K562 (cell line): Measurements from ENCODE around the gene AURKB. TPM values are rescaled to one million over a fixed set of nuclear protein-coding genes. Genes with fewer than 3 reads are reported as not detected.

Source experiments
- BMI1 ChIP-seq: fragments of 150-350 bp; IDR thresholded peaks from 2 replicates; pipeline ENCODE4 v1.6.1; 2014; ENCODE audit warnings: low read length
- CCAR2 ChIP-seq: fragments of 200-400 bp; formaldehyde crosslinking; IDR thresholded peaks from 2 replicates; pipeline ENCODE4 v1.6.1; 2017; ENCODE audit warnings: mild to moderate bottlenecking, low read depth, low read length
- CXXC5 ChIP-seq: fragments of 250-450 bp; sonication (Bioruptor Pico); IDR thresholded peaks from 2 replicates; pipeline ENCODE4 v1.8.0; 2022; ENCODE audit warnings: inconsistent platforms, mild to moderate bottlenecking, moderate library complexity
- ERF ChIP-seq: fragments of 450-650 bp; formaldehyde crosslinking; IDR thresholded peaks from 2 replicates; pipeline ENCODE4 v1.4.0; 2020; ENCODE audit warnings: mild to moderate bottlenecking, mixed read lengths
- EZH2 ChIP-seq: IDR thresholded peaks from 2 replicates; pipeline ENCODE4 v1.6.1; 2012; ENCODE audit warnings: low read depth, mild to moderate bottlenecking, inconsistent platforms, low read length, borderline replicate concordance
- GTF2E2 ChIP-seq: fragments of 200-800 bp; sonication (Bioruptor generic); IDR thresholded peaks from 2 replicates; pipeline ENCODE4 v1.6.1; 2016; ENCODE audit warnings: missing genetic modification characterization, missing compliant biosample characterization
- MBD2 ChIP-seq: sonication (generic); IDR thresholded peaks from 2 replicates; pipeline ENCODE4 v1.6.1; 2016; ENCODE audit warnings: low read depth, borderline replicate concordance
- NFIC ChIP-seq: fragments of 450-650 bp; IDR thresholded peaks from 2 replicates; pipeline ENCODE4 v1.6.1; 2017; ENCODE audit warnings: mild to moderate bottlenecking, inconsistent platforms
- polyA plus RNA-seq, 8 experiments: library from polyadenylated mRNA; depleted of rRNA in 4 of 8; stranded (reverse) in 5 of 8; unstranded in 3 of 8; fragments of >200 nt; fragmentation: Nextera tagmentation in 2 of 8; fragmentation: Illumina TruSeq in 1 of 8; extraction: Ambion mirVana in 2 of 8; extraction: Trizol in 1 of 8; gene quantifications; 2 replicates each; pipeline versions ENCODE4 v1.2.1 to v1.2.3, GENCODE V29; 2011 to 2014; ENCODE audit warnings: inconsistent platforms in 1 of 8, missing spikeins in 1 of 8
- total RNA-seq, 7 experiments: library from RNA; depleted of rRNA in 6 of 7; stranded (reverse); fragments of >200 nt in 6 of 7; fragmentation: Illumina TruSeq in 2 of 7; extraction: Trizol in 2 of 7; gene quantifications; 2 replicates each; pipeline versions ENCODE4 v1.2.1 to v1.2.3, GENCODE V29; 2011 to 2021; ENCODE audit warnings: low replicate concordance in 1 of 7
- TF ChIP-seq, protein P1 (sequence below): sonication (generic); formaldehyde crosslinking; IDR thresholded peaks from 2 replicates; pipeline ENCODE4 v1.8.0; 2022; ENCODE audit warnings: mild to moderate bottlenecking, missing genetic modification reagents
- TF ChIP-seq, protein P2 (sequence below), 2 experiments: fragments of 450-650 bp; IDR thresholded peaks; 2 replicates each; pipeline ENCODE4 v1.6.1; 2016; ENCODE audit warnings: mild to moderate bottlenecking in 2 of 2, borderline replicate concordance in 1 of 2, low read depth in 1 of 2, moderate library complexity in 1 of 2
- TF ChIP-seq, protein P3 (sequence below): fragments of 450-650 bp; formaldehyde crosslinking; IDR thresholded peaks from 2 replicates; pipeline ENCODE4 v1.4.0; 2022; ENCODE audit warnings: missing genetic modification characterization
- TF ChIP-seq, protein P4 (sequence below), 2 experiments: fragments of 450-650 bp; IDR thresholded peaks; 2 replicates each; pipeline ENCODE4 v1.6.1; 2016
- TF ChIP-seq, protein P5 (sequence below): fragments of 450-650 bp; formaldehyde crosslinking; conservative IDR thresholded peaks from 2 replicates; pipeline ENCODE4 v1.4.0; 2022; ENCODE audit warnings: mild to moderate bottlenecking, missing genetic modification characterization

Gene AURKB
- total and polyA plus RNA-seq, 9 of the 15 experiments (the other 6 are each of a cell fraction or from before 2014, with no cell fraction given): 27.2 to 114 (median 74.8) TPM

DNA sequence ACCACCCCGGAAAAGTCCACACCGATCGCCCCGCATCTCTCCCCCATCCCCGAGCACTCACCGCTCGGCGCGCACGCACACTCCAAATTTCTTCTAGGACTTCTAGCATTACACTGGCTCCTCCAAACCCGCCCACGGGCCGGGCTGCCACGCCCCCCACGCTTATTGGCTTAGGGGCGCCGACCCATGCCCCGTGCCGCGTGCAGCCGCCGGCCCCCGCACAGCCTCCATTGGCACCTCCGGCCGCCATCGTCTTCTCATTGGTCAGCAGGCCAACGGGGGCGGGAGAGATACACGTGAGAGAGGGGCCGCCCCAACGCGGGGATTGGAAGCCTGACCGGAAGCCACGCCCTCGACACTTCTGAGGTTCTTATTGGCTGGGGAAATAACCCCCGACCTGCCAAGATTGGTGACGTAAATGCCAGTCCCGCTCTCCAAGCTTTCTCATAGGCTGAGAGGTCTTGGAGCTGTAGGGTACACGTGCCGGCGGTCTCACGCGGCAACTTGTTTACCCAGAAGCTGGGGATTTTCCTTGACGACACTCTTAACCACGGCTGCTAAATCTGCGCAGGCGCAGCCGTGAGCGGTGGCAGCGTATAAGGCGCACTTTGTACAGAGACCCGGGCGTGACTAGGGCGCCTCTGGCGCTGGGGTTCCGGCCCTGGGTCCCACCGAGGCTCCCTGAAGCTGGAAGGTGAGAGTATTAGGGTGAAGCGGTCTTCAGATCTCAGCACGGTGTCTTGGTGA lies 54.0 kb downstream of the AURKB start (continued):
- no peak for TF ChIP-seq GTF2E2
- TF ChIP-seq, protein P1, sequence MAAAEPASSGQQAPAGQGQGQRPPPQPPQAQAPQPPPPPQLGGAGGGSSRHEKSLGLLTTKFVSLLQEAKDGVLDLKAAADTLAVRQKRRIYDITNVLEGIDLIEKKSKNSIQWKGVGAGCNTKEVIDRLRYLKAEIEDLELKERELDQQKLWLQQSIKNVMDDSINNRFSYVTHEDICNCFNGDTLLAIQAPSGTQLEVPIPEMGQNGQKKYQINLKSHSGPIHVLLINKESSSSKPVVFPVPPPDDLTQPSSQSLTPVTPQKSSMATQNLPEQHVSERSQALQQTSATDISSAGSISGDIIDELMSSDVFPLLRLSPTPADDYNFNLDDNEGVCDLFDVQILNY (CRISPR knock-in tag): no peak
- no peak for TF ChIP-seq CCAR2
- no peak for TF ChIP-seq ERF (CRISPR knock-in tag)
- TF ChIP-seq BMI1: no peak
- TF ChIP-seq, protein P2, sequence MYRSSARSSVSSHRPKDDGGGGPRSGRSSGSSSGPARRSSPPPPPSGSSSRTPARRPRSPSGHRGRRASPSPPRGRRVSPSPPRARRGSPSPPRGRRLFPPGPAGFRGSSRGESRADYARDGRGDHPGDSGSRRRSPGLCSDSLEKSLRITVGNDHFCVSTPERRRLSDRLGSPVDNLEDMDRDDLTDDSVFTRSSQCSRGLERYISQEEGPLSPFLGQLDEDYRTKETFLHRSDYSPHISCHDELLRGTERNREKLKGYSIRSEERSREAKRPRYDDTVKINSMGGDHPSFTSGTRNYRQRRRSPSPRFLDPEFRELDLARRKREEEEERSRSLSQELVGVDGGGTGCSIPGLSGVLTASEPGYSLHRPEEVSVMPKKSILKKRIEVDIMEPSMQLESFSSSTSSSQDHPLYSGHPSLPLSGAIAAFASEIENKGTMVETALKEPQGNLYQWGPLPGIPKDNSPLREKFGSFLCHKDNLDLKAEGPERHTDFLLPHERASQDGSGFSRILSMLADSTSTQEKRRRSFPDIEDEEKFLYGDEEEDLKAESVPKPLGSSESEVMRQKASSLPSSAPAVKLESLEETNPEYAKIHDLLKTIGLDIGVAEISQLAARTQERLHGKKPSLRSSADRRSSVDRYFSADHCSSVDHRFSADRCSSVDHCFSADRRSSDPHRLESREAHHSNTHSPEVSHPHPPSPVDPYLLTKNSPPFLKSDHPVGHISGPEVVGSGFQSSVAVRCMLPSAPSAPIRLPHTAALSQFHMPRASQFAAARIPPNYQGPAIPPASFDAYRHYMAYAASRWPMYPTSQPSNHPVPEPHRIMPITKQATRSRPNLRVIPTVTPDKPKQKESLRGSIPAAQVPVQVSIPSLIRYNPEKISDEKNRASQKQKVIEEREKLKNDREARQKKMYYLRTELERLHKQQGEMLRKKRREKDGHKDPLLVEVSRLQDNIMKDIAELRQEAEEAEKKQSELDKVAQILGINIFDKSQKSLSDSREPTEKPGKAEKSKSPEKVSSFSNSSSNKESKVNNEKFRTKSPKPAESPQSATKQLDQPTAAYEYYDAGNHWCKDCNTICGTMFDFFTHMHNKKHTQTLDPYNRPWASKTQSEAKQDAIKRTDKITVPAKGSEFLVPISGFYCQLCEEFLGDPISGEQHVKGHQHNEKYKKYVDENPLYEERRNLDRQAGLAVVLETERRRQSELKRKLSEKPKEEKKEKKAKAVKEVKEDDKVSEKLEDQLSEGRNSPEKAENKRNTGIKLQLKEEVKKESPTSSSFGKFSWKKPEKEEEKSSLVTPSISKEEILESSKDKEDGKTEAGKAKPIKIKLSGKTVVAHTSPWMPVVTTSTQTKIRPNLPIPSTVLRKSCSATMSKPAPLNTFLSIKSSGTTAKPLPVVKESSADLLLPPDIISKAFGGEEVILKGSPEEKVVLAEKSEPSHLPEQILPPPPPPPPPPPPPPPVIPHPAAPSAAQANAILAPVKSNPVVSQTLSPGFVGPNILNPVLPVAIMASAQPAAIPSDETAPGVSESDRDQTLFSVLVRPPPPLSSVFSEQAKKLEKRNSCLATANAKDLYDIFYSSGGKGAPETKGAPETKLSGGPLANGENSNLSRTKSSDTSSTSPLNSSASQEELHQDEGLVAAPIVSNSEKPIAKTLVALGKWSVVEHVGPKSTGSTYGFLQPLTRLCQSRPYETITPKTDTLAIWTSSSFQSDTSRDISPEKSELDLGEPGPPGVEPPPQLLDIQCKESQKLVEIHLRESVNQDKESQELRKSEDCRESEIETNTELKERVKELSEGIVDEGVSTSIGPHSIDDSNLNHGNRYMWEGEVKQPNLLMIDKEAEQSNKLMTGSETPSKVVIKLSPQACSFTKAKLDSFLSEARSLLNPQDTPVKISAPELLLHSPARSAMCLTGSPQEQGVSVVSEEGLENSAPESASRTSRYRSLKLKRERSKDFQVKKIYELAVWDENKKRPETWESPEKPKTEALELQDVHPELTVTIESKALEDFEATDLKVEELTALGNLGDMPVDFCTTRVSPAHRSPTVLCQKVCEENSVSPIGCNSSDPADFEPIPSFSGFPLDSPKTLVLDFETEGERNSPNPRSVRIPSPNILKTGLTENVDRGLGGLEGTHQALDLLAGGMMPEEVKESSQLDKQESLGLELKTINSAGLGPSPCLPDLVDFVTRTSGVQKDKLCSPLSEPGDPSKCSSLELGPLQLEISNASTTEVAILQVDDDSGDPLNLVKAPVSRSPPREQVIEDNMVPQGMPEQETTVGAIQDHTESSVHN (IDR thresholded peaks at IDR 0.05; ENCODE audit: borderline replicate concordance in 1 of 2, low read depth in 1 of 2): peak in 1 of 2 experiments; percentile 95; a peak in 2 of 4 replicates
- TF ChIP-seq, protein P3, sequence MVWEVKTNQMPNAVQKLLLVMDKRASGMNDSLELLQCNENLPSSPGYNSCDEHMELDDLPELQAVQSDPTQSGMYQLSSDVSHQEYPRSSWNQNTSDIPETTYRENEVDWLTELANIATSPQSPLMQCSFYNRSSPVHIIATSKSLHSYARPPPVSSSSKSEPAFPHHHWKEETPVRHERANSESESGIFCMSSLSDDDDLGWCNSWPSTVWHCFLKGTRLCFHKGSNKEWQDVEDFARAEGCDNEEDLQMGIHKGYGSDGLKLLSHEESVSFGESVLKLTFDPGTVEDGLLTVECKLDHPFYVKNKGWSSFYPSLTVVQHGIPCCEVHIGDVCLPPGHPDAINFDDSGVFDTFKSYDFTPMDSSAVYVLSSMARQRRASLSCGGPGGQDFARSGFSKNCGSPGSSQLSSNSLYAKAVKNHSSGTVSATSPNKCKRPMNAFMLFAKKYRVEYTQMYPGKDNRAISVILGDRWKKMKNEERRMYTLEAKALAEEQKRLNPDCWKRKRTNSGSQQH: 0 out of 2 replicates have a peak, but pooled peaks have one; percentile 19
- TF ChIP-seq NFIC: 0 out of 2 replicates have a peak, but pooled peaks have one; percentile 49
- TF ChIP-seq, protein P4, sequence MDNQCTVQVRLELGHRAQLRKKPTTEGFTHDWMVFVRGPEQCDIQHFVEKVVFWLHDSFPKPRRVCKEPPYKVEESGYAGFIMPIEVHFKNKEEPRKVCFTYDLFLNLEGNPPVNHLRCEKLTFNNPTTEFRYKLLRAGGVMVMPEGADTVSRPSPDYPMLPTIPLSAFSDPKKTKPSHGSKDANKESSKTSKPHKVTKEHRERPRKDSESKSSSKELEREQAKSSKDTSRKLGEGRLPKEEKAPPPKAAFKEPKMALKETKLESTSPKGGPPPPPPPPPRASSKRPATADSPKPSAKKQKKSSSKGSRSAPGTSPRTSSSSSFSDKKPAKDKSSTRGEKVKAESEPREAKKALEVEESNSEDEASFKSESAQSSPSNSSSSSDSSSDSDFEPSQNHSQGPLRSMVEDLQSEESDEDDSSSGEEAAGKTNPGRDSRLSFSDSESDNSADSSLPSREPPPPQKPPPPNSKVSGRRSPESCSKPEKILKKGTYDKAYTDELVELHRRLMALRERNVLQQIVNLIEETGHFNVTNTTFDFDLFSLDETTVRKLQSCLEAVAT (IDR thresholded peaks at IDR 0.05): no peak; a peak in 2 of 4 replicates
- TF ChIP-seq, protein P5, sequence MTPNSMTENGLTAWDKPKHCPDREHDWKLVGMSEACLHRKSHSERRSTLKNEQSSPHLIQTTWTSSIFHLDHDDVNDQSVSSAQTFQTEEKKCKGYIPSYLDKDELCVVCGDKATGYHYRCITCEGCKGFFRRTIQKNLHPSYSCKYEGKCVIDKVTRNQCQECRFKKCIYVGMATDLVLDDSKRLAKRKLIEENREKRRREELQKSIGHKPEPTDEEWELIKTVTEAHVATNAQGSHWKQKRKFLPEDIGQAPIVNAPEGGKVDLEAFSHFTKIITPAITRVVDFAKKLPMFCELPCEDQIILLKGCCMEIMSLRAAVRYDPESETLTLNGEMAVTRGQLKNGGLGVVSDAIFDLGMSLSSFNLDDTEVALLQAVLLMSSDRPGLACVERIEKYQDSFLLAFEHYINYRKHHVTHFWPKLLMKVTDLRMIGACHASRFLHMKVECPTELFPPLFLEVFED (CRISPR knock-in tag): no peak
- TF ChIP-seq MBD2: peak; percentile 96
- TF ChIP-seq CXXC5 (CRISPR knock-in tag): peak; percentile 88
- TF ChIP-seq EZH2: no peak
